Mononuclear cell (primary cell): ENCODE data around the gene KIAA1671. TPM values are rescaled to one million over a fixed set of nuclear protein-coding genes. Genes with fewer than 3 reads are reported as not detected.
A peak's percentile ranks its signal among the peaks of the same experiment; 100 is the strongest.

Source experiments
- H3K27me3 ChIP-seq: 2 replicates; pipeline ENCODE4 v1.6.0; 2011; ENCODE audit warnings: low read length, control low read depth; ENCODE audit not compliant: insufficient read depth
- H3K4me1 ChIP-seq: 2 replicates; pipeline ENCODE4 v1.5.1; 2011; ENCODE audit warnings: mild to moderate bottlenecking, low read length, control low read depth; ENCODE audit not compliant: insufficient read depth
- H3K4me3 ChIP-seq: 2 replicates; pipeline ENCODE4 v1.5.1; 2011; ENCODE audit warnings: mild to moderate bottlenecking, low read length, moderate library complexity
- H3K9me3 ChIP-seq: 2 replicates; pipeline ENCODE4 v1.5.1; 2011; ENCODE audit warnings: low read depth, mild to moderate bottlenecking, control low read depth, low read length
- total RNA-seq: library from RNA; depleted of rRNA; stranded (reverse); fragments of >200 nt; gene quantifications from one replicate; pipeline ENCODE4 v1.2.3, GENCODE V29; 2012

Gene KIAA1671
- total RNA-seq, 1 donor = 0.31 TPM

DNA sequence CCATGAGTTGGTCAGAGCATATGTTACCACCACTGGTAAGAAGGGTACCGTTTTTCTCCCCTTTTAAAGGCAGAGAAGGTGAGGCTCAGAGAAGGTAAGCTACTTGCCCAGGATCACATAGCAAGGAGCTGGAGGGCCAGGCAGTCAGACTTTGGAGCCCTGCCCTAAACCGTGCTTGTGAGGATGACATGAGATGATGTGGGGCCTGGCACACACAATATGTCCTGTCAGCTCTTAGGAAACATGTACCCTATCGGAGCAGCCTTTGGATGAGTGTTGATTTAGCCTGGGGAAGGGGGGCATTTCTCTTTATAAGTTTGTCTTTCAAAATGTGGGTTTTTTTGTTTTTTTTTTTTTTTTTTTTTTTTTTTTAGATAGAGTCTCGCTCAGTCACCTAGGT is 146.7 kb downstream of the KIAA1671 start:
- H3K4me1 ChIP-seq = no peaks in the 10 kb centered on the region
- H3K9me3 ChIP-seq = no peaks in the 10 kb centered on the region
- H3K27me3 ChIP-seq = no peaks in the 10 kb centered on the region
- no peak overlapping the region for H3K4me3 ChIP-seq

DNA sequence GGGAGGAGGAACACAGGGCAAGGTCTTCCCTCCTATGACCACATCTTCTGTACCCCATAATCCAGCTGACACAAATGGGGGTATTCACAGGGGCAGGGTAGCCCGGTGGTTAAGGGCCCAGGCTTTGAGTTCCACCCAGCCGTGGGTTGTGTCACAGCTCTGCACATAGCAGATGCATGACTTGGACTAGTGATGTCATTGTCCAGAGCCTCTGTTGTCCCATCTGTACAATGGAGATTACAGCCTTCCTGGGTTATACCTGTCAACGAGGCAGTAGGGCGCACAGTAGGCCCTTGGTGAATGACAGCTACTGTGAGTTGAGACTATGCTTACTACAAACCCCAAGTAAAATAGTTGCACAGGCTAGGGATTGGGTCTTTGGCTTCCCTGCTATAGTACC is 147.9 kb downstream of the KIAA1671 start:
- H3K4me1 ChIP-seq = no peaks in the 10 kb centered on the region
- no peak overlapping the region for H3K4me3 ChIP-seq
- H3K27me3 ChIP-seq = no peaks in the 10 kb centered on the region
- no peaks in the 10 kb centered on the region for H3K9me3 ChIP-seq

DNA sequence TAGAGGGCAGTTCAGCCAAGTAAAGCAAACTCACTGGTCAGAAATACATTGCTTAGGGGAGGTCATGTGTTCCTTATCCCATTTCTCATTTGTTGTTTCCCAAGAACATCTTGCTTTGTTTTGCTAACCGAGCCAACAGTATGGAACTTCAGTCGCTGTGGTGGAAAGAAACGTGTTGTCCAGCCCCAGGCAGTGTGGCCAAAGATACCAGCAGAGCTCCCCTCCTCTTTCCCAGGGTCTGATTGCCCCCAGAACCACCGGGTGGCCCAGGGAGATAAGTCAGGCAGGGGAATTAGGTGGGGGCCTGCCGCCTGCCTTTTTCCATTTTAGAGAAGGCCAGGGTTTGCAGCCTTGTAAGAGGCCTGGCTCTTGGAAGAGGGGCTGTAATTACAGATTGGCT is 148.4 kb downstream of the KIAA1671 start:
- Histone ChIP-seq H3K4me3 (no peak overlapping the region), H3K4me1 (no peaks in the 10 kb centered on the region), H3K9me3 (no peaks in the 10 kb centered on the region), H3K27me3 (no peaks in the 10 kb centered on the region)

DNA sequence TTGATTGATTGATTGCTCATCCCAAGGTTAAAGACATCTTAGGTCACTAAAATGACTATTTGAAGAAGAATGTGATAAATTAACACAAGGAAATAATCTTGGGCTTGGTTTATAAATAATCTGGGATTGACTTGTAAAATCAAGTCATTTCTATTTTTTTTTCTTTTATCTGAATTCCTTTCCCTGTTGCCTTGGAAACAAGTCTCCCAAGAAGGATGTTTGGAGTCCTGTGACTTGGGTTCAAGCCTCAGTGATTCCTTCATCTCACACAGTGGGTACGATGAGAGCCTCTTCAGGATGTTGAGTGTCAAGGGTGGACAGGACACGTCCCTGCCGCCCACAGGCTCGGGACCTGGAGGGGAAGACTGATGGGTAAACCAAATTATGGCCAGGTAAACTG is 149.0 kb downstream of the KIAA1671 start:
- no peaks in the 10 kb centered on the region for H3K4me1 ChIP-seq
- no peak overlapping the region for H3K4me3 ChIP-seq
- no peaks in the 10 kb centered on the region for H3K27me3 ChIP-seq
- H3K9me3 ChIP-seq = no peaks in the 10 kb centered on the region

DNA sequence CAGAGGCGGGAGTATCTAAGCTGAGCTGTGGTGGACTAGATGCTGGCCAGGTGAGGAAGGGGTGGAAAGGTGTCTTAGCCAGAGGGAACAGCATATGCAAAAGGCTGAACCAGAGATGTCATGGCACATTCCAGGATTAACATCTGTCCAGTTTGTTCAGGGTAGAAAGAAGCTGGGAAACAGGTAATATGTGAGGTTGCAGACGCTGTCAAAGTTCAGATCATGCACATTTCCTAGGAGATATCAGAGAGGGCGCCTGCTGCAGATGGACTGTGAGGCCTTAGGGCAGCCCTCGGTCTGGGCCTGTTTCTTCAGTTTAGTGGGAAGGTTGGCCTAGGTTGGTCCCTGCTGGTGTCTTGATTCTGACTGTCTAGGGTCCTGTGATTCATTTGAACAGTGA is 149.5 kb downstream of the KIAA1671 start:
- no peaks in the 10 kb centered on the region for H3K27me3 ChIP-seq
- no peaks in the 10 kb centered on the region for H3K9me3 ChIP-seq
- H3K4me3 ChIP-seq = no peak overlapping the region
- no peaks in the 10 kb centered on the region for H3K4me1 ChIP-seq

DNA sequence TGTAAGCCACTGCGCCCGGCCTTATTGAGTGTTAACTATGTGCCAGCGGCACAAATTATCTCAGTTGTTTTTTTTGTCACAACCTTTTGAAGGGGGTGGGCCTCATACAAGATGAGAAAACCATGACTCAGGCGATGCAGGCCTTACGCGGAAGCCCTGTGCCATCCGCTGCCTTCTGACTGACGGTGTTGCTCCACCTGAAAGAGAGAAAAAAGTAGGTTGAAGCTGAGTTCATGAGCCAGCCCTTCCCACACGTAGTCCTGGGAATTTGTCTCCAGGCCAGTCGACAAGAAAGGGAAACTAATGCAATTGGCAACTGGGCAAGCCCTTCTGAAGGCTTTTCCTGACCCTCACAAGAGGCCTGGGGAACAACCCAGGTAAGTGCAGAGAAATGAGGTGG is 150.2 kb downstream of the KIAA1671 start:
- Histone ChIP-seq H3K4me1 (no peaks in the 10 kb centered on the region), H3K27me3 (no peaks in the 10 kb centered on the region), H3K4me3 (no peak overlapping the region), H3K9me3 (no peaks in the 10 kb centered on the region)

DNA sequence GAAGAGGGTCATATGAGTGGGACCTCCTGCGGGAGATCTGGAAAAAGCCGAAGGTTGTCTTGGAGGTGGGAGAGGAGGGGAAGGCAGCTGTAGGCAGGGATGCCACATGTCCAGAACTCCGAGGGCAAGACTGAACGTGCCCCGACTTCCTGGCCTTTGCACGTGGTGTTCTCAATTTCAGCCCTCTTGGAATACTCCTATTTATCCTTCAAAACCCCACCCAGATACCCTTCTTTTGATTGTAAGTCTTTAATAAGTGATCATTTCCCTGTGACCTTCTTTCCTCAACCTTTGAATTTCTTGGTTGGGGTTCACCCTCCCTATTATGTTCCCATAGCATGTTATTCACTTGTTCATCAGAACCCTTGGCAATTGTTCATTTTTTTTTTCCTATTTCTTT is 151.9 kb downstream of the KIAA1671 start:
- H3K27me3 ChIP-seq = no peaks in the 10 kb centered on the region

DNA sequence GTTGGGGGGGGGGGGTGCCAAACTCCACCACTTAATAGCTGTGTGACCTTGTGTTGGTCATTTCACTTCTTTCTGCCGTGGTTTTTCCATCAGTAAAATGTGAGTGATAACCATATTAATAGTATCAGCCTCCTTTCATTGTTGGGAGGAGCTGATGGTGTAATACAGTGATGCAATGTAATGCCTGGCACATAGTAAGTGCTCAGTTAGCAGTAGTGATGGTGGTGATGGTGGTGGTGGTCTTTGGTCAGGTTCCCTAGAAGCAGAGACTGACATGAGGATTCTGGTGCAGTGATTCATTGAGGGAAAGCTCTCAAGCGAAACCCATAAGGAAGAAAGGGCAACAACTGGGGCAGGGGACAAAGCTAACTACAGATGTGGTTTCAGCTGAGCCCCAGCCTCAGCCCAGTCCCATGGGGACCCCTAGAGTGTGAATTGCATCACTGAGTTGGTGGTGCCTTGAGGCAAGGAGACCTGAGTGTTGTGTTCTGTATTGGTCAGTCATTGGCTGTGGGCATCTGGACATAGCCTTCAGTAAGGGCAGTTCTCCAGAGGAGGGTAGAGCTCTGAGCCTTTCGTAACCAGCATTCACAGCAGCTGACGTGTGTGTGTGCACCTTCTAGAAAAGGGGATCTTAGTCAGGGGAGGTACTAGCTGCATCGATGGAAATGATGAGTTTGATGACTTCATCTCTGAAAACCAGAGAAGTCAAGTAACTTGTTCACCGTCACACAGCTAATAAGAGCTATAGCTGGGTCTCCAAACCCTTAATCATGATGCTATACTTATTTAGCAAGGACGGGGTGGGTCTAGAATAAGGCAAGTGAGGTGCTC is 153.5 kb downstream of the KIAA1671 start:
- Histone ChIP-seq H3K4me3 (no peak overlapping the region), H3K9me3 (no peaks in the 10 kb centered on the region), H3K4me1 (peaks cover 6% of the 10 kb centered on the region), H3K27me3 (peaks cover 6% of the 10 kb centered on the region)

More for the DNA sequence above, 151.9 kb downstream of the KIAA1671 start:
- no peak overlapping the region for H3K4me3 ChIP-seq
- no peaks in the 10 kb centered on the region for H3K9me3 ChIP-seq
- no peaks in the 10 kb centered on the region for H3K4me1 ChIP-seq

DNA sequence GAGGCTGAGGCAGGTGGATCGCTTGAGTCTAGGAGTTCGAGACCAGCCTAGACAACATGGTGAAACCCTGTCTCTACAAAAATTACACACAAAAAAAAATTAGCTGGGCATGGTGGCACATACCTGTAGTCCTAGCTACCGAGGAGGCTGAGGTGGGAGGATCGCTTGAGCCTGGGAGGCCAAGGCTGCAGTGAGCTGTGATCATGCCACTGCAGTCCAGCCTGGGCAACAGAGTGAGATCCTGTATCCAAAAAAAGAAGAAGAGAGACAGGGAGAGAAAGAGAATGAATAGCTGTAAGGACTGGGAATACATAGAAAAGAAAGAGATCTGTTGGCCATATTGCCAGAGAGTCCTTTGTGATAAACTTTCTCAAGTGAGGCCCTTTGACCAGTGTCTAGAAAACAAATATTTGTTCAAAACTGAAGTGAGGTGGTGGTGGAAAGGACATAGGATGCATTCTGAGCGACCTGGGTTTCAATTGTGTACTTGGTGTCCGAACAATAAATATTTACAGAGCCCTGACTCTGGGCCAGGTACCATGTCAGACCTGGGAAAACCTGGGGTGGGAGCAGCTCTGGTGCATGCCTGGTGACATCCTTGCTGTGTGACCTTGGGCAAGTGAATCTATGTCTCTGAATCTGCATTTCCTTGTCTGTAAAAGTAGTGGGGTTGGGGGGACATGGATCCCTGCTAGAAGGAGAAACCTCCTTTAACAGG is 157.5 kb downstream of the KIAA1671 start:
- Histone ChIP-seq H3K27me3 (peaks cover 9% of the 10 kb centered on the region), H3K9me3 (no peaks in the 10 kb centered on the region), H3K4me1 (peaks cover 6% of the 10 kb centered on the region), H3K4me3 (no peak overlapping the region)

DNA sequence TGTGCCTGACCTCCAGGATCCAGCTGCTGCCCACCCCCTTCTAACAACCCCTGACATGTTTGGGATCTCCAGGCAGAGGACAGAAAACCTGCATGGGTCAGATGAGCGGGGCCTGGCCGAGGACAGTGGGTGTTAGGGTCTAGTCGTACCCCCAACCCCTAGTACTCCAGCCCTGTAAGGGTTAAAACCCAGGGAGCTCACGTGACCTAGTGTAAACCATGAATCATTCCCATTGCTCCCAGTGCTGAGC is 158.0 kb downstream of the KIAA1671 start:
- H3K9me3 ChIP-seq = no peaks in the 10 kb centered on the region
- peaks cover 9% of the 10 kb centered on the region for H3K27me3 ChIP-seq
- H3K4me1 ChIP-seq = peaks cover 6% of the 10 kb centered on the region
- no peak overlapping the region for H3K4me3 ChIP-seq

DNA sequence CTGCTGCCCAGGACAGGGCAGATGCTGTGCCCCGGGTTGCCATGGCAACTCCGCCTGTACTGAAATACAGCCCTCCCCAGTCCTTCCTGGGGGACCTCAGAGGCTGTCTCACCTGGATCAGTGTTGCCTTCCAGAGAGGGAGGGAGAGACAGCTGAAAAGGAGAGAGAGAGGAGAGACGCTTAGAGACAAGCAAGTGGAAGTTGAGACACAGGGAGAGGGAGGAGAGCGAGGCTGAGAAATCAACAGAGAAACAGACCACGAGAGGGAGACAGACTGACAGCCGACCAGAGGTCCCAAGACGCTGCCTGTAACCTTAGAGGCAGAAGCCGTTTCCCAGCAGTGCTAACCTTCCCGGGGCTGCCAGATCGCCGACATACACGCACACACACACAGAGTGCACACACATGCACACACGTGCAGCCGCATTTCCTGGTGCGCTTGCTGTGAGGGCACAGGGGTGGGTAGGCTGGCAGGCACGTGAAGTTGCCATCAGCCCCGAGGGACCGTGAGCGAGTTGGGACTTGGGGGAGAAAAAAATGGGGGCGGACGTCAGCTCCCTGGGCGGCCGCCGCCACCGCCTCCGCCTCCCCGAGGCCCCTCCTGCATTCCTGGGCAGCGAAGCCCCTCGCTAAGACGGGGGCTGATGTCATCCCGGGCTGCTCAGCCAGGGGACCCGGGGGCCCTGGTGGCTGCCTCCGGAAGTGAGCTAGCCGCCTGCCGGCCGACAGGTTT is 158.5 kb downstream of the KIAA1671 start:
- H3K27me3 ChIP-seq = peaks cover 9% of the 10 kb centered on the region
- peaks cover 6% of the 10 kb centered on the region for H3K4me1 ChIP-seq
- H3K9me3 ChIP-seq = no peaks in the 10 kb centered on the region
- peak overlapping the region; percentile 31 for H3K4me3 ChIP-seq

DNA sequence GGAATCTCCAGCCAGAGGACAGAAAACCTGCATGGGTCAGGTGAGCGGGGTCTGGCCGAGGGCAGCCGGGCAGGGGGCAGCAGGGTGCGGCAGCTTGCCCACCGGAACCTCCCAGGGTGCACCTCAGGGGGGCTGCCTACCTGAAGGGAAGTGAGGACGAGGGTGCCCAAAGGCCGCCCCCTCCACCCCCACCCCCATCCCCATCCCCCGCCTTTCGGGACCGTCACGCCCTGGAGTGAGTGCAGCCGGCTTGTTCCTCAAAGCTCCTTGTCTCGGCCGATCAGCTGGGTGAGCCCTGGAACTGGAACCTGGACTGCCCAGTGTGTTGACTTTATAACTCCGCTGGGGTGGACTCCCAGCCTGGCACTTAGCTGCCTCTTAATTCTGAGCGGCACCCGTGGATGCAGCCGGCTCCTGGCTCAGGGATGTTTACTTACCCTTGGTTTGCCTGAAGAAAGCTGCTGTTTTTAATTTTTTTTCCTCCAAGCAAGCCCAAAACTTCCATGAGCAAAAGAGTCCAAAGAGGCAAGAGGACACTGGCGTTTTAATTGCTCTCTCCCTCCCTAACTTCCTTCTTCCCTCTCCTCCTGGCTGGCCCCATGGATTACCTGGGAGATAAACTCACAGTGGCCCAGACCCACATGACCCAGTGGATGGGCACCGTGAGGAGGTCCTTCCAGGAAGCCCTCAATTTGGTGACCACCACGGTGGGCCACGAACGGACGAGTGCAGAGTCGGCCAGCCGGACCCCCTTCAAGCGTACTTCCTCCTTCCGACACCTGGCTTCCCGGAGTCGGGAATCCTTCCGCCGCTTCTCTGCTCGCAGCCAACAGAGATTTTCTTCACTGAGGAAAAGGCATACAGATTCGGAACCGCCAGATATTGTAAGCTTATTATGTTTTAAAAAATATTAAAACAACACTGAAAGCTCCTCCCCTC is 159.3 kb downstream of the KIAA1671 start:
- H3K4me1 ChIP-seq = peaks cover 6% of the 10 kb centered on the region
- H3K27me3 ChIP-seq = peaks cover 9% of the 10 kb centered on the region
- H3K4me3 ChIP-seq = peak overlapping the region; percentile 31
- no peaks in the 10 kb centered on the region for H3K9me3 ChIP-seq

DNA sequence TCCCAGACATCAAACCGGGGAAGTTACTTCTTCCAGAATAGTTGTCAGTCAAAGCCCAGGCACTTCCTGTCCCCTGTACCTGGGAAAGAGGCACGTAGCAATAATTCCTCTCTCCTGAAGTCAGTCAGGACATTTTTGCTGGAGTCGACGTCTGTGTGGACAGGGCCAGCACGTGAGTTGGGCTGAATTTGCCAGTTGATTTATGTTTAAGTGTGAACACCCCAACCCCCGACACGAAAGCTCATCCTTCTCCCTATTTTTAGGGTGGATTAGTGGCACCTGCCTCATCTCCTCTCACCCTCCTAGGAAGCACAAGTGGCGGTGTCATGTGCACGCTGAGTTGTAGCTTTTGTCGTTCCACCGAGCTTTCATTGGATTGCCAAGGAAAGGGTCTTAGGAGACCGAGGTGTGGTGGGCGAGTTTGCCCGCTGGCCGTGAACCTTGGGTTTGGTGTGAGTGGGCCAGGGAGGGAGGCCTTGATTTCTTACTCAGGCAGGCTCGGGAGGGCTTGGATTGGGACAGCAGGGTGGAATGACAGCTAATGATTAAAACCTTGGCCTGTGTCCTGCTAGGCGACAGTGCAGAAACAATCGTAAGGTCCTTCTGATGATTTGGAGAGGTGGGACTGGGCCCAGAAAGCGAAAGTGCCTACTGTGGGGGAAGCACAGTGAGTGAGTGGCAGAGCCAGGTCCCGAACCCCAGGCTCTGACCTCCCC is 160.2 kb downstream of the KIAA1671 start:
- H3K4me1 ChIP-seq = peaks cover 6% of the 10 kb centered on the region
- H3K9me3 ChIP-seq = no peaks in the 10 kb centered on the region
- H3K4me3 ChIP-seq = no peak overlapping the region
- peaks cover 9% of the 10 kb centered on the region for H3K27me3 ChIP-seq

DNA sequence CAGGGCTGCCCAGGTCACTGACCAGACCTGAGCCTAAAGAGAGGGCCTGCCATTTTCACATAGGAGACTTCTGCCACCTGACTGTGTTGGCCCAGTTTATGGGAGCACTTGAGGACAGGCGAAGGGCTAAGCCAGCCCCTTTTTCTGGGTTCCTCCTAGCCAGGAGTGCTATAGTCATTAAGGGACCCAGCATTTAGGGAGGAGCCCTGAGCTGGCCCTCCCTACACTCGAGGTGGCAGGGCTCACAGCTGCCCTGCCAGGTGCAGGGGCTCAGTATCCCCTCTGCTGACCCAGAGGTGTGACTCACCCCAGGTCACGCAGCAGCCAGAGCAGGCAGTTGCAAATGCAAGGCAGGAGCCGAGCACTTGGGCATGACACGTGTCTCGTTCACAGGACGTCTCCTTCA is 160.8 kb downstream of the KIAA1671 start:
- H3K4me1 ChIP-seq = peaks cover 6% of the 10 kb centered on the region
- H3K27me3 ChIP-seq = peaks cover 9% of the 10 kb centered on the region
- H3K9me3 ChIP-seq = no peaks in the 10 kb centered on the region
- H3K4me3 ChIP-seq = no peak overlapping the region
